ENCODE results near the gene AGPAT2. TPM values are rescaled to one million over a fixed set of nuclear protein-coding genes. Genes with fewer than 3 reads are reported as not detected.

AGPAT2 gene
- total RNA-seq, 1 experiment from 2014 or later = 40.2 TPM

GRCh38 chr9:136673088-136673974, 13.9 kb downstream of the AGPAT2 start:
- TF ChIP-seq ZBTB43 (CRISPR knock-in tag; IDR thresholded peaks at IDR 0.05) (no peak), ZNF416 (CRISPR knock-in tag; IDR thresholded peaks at IDR 0.05) (no peak), ZSCAN18 (CRISPR knock-in tag; IDR thresholded peaks at IDR 0.05) (no peak), CBFB (CRISPR knock-in tag; IDR thresholded peaks at IDR 0.05; ENCODE audit: low read depth) (no peak), ZNF263 (CRISPR knock-in tag; IDR thresholded peaks at IDR 0.05; ENCODE audit: low read depth) (no peak), OVOL2 (CRISPR knock-in tag; IDR thresholded peaks at IDR 0.05; ENCODE audit: borderline replicate concordance) (no peak), E2F5 (CRISPR knock-in tag; IDR thresholded peaks at IDR 0.05) (no peak), TCF7 (CRISPR knock-in tag; IDR thresholded peaks at IDR 0.05; ENCODE audit: low read depth) (no peak), E2F1 (CRISPR knock-in tag; IDR thresholded peaks at IDR 0.05) (no peak), ZNF425 (CRISPR knock-in tag; conservative IDR thresholded peaks at IDR 0.05) (no peak), TEAD1 (CRISPR knock-in tag; IDR thresholded peaks at IDR 0.05) (no peak), ELF4 (CRISPR knock-in tag; IDR thresholded peaks at IDR 0.05; ENCODE audit: low read depth) (no peak), CDX4 (CRISPR knock-in tag; IDR thresholded peaks at IDR 0.05; ENCODE audit: borderline replicate concordance) (no peak), NFATC4 (CRISPR knock-in tag; IDR thresholded peaks at IDR 0.05) (no peak), ATF1 (CRISPR knock-in tag; IDR thresholded peaks at IDR 0.05) (no peak), MLX (CRISPR knock-in tag; IDR thresholded peaks at IDR 0.05) (no peak), AR (CRISPR knock-in tag; IDR thresholded peaks at IDR 0.05) (no peak), SMAD3 (CRISPR knock-in tag; IDR thresholded peaks at IDR 0.05; ENCODE audit: borderline replicate concordance) (no peak), HMGXB4 (CRISPR knock-in tag; IDR thresholded peaks at IDR 0.05) (no peak), ZBTB21 (CRISPR knock-in tag; IDR thresholded peaks at IDR 0.05; ENCODE audit: borderline replicate concordance) (no peak)
- H3K4me3 Mint-ChIP-seq = no peak overlapping the region
- ATAC-seq (no peak), DNase-seq (ENCODE audit: low spot score) (no peak)
- H3K27me3 Mint-ChIP-seq (ENCODE audit: low read depth) = no peaks in the 10 kb centered on the region
- ChIA-PET POLR2A (no interaction called here), CTCF (interaction anchor here (1.2 to 3.4 kb wide), 10 partner anchors 11 to 356 kb away, joined by 3 to 103 read pairs (median 8); partner anchors contain the start of gene AGPAT2)
- H3K9me3 Mint-ChIP-seq = no peaks in the 10 kb centered on the region
- H3K4me1 Mint-ChIP-seq = 0 out of 2 replicates have a peak, but pooled peaks cover 2% of the 10 kb centered on the region
- no peak overlapping the region for H3K27ac Mint-ChIP-seq
- no peaks in the 10 kb centered on the region for H3K36me3 Mint-ChIP-seq

Measured in WTC11 (cell line).